GM12892 (cell line): ENCODE data around the gene SLC25A41.
A peak's percentile ranks its signal among the peaks of the same experiment; 100 is the strongest.
"Not testable (repeated sequence)": the region's sequence is repeated elsewhere in the genome, so short reads cannot be mapped to it uniquely, and the experiment has no call there.

ENCODE experiments used
- DNase-seq: peaks from one replicate; pipeline ENCODE4 v3.0.0; 2011; ENCODE audit not compliant: insufficient read length
- FAIRE-seq: peaks from 2 replicates; lab custom pipeline; 2011; peaks lifted over from hg19 to GRCh38; lab: Jason Lieb, UNC
- POLR2A ChIP-seq: IDR thresholded peaks from 2 replicates; pipeline ENCODE4 v1.6.1; 2011; ENCODE audit warnings: low read depth, low read length, control low read depth
- POLR2AphosphoS5 ChIP-seq: IDR thresholded peaks from 2 replicates; pipeline ENCODE4 v1.6.1; 2011; ENCODE audit warnings: low read depth, low read length, control low read depth
- TAF1 ChIP-seq: IDR thresholded peaks from 2 replicates; pipeline ENCODE4 v1.6.1; 2011; ENCODE audit warnings: low read depth, mild to moderate bottlenecking, control low read depth, low read length, borderline replicate concordance

SLC25A41 gene

GRCh38 chr19:6442087-6442688, 8.6 kb upstream of the SLC25A41 start:
- no peak for TF ChIP-seq TAF1
- TF ChIP-seq POLR2AphosphoS5 = no peak
- no peak for TF ChIP-seq POLR2A
- no peak for DNase-seq
- no peak for FAIRE-seq

DNA sequence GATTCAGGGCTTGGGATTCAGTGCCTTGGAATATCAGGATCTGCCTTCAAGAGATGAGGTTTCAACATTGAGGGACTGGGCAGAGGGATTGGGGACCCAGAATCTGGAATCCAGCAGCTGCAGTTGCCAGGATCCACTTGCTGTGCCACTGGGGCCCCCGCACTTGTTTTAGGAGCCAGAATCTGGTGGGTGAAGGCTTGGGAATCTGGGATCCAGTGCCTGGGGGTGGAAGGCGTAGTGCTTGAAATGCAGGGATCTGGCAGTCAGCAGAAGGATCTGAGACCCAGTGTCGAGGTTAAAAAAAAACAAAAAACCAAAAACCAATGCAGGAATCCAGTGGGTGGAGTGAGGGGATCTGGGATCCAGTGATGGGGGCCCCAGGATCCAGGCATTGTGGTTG, 7.3 kb upstream of the SLC25A41 start:
- no peak for TF ChIP-seq TAF1
- no peak for TF ChIP-seq POLR2AphosphoS5
- no peak for TF ChIP-seq POLR2A
- no peak for FAIRE-seq

DNA sequence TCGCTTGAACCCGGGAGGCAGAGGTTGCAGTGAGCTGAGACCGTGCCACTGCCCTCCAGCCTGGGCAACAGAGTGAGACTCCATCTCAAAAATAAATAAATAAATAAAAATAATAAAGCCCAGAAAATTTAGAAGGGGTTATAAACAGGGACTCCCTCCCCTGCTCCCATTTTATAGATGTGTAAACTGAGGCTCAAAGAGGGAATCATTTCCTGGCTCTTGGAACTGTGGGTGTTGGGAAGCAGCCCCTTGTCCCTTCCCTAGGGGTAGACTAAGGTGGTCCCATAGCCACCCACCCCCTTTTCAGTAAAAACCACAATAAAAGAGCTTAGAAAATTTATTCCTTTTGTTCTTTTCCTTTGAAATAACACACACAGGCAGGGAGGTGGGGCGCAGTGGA, 6.2 kb upstream of the SLC25A41 start:
- no peak for DNase-seq
- no peak for FAIRE-seq
- TF ChIP-seq TAF1 (no peak), POLR2A (no peak), POLR2AphosphoS5 (no peak)

More for the DNA sequence above, 7.3 kb upstream of the SLC25A41 start:
- DNase-seq = no peak

DNA sequence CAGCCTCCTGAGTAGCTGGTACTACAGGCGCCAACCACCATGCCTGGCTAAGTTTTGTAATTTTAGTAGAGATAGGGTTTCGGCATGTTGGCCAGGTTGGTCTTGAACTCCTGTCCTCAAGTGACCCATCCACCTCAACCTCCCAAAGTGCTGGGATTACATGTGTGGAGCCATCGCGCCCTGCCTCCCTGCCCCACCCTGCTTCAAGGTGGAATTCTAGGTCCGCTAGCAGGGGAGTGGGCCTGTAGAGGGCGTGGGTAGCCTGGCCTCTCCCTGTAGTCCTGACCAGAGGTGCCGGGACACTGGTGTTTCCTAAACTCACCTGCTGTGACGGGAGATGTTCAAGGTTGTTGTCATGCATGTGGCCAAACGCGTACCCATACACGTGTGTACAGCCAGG, 398 bp downstream of the SLC25A41 start:
- TF ChIP-seq POLR2AphosphoS5 (no peak), TAF1 (no peak)
- FAIRE-seq = no peak
- no peak for DNase-seq

- DNase-seq (no peak), FAIRE-seq (no peak)
- TF ChIP-seq POLR2A = no peak
- no peak for TF ChIP-seq TAF1
- no peak for TF ChIP-seq POLR2AphosphoS5
Measured at GRCh38 chr19:6431891-6432290, 1.7 kb downstream of the SLC25A41 start.

GRCh38 chr19:6429419-6430221, 3.9 kb downstream of the SLC25A41 start:
- FAIRE-seq (no peak), DNase-seq (no peak)
- no peak for TF ChIP-seq TAF1
- TF ChIP-seq POLR2A = no peak
- no peak for TF ChIP-seq POLR2AphosphoS5

DNA sequence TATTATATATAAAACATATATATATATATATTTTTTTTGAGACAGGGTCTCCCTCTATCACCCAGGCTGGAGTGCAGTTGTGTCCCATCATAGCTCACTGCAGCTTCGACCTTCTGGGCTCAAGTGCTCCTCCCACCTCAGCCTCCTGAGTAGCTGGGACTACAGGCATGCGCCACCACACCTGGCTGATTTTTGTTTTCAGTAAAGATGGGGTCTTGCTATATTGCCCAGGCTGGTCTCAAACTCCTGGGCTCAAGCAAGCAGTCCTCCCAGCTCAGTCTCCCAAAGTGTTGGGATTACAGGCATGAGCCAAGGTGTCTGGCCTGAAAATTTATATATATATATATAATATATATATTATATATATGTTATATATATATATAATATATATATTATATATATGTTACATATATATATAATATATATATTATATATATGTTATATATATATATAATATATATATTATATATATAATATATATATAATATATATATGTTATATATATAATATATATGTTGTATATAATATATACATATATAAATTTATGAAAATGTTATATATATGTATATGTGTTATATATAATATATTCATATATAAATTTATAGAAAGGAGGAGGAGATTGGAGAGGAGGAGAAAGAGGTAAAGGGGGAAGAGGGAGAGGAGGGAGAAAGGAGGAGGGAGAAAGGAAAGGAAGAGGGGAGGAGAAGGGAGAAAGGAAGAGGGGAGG, 4.7 kb downstream of the SLC25A41 start:
- FAIRE-seq, DNase-seq: not testable (repeated sequence)

DNA sequence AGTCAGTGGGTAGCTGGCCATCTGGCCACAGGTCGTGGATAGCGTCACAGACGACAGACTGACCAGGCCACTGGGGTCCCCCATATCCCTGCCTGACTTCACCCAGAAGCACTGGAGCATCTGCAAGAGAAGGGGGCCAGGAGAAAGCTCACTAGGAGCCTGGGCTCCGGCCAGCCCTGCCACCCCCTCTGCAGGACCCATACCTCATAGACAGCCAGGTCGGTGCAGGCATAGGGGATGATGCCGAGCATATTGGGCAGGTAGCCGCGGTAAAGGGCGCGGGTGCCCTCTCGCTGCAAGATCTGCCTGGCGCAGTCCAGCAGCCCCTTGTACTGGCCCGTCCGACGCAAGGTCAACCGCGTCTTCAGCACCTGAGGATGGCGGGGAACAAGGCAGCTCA, 6.4 kb downstream of the SLC25A41 start:
- DNase-seq (no peak), FAIRE-seq (no peak)
- TF ChIP-seq POLR2AphosphoS5 = no peak
- TF ChIP-seq TAF1 = no peak
- no peak for TF ChIP-seq POLR2A

GRCh38 chr19:6425732-6426620, 7.6 kb downstream of the SLC25A41 start:
- FAIRE-seq (peak; percentile 40), DNase-seq (no peak)
- TF ChIP-seq POLR2A (no peak), TAF1 (no peak), POLR2AphosphoS5 (no peak)

DNA sequence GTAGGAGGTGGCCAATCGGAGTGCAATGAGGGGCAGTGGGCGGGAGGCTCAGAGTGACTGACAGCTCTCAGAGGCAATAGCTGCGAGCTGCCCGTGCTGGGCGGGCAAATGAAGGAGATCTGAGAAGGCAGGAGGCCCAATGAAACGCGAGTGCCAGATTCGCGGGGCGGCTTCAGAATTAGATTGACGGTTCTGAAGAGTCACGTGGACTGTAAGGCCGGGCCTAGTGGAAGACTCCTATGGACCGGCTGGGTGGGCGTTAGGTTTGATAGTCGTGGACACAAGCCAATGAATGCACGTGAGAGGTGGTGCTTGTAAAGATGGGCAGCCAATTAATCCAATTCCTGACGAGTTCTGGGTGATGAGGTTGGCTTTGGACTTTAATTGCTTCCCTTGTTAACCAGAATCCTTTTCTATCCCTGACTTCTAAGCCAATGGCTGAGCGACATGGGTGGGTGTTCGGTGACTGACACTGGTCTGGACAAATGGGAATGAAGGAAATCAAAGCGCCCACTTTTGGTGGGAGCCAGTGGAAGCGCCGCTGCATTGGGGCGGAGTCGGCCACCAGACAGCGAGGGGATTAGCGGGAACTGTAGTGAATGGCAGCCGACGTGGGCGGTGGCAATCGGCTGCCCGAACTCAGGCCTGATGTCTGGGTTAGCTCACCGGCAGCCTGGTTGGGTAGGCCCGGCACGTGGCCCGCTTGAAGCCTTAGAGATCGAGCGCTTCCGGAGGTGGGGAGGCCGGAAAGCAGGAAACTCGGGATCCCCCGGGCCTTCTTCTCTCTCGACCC, 8.4 kb downstream of the SLC25A41 start:
- DNase-seq (peak; percentile 99), FAIRE-seq (peak; percentile 100)
- no peak for TF ChIP-seq TAF1
- peak; percentile 46; the same call in 1 of the 2 replicates for TF ChIP-seq POLR2A
- TF ChIP-seq POLR2AphosphoS5 = 0 out of 2 replicates have a peak, but pooled peaks have one; percentile 11
